HepG2 (cell line): ENCODE measurements around the gene SPI1. TPM values are rescaled to one million over a fixed set of nuclear protein-coding genes. Genes with fewer than 3 reads are reported as not detected.

ENCODE experiments used
- ATAC-seq: fragments of 200-7000 bp; cut with Tn5 transposase; 3 replicates; pipeline ENCODE4 v1.9.1; 2020; ENCODE audit warnings: mild to moderate bottlenecking, moderate library complexity
- BruUV-seq: library from RNA; stranded (reverse); fragments of 400-500 nt; replicated peaks from 2 replicates; lab custom pipeline; 2021; lab: Mats Ljungman, UMichigan
- CTCF ChIA-PET: fragments of 300-600 bp; formaldehyde crosslinking; extraction: SDS; loops from one replicate; lab custom pipeline; 2021; ENCODE audit warnings: low total read pairs, inconsistent platforms, low intra/inter-chr PET ratio; lab: Yijun Ruan, JAX
- POLR2A ChIA-PET: fragments of 350-600 bp; sonication (Branson Sonifier 250); formaldehyde crosslinking; loops from one replicate; lab custom pipeline; 2020; ENCODE audit warnings: antibody characterized with exemption, inconsistent platforms; lab: Yijun Ruan, JAX
- DNase-seq: peaks from one replicate; pipeline ENCODE4 v3.0.0-alpha.2; 2015; ENCODE audit warnings: low spot score
- FAIRE-seq: peaks from 3 replicates; lab custom pipeline; 2011; peaks lifted over from hg19 to GRCh38; lab: Jason Lieb, UNC
- H2AFZ ChIP-seq: one replicate; pipeline ENCODE4 v1.6.1; 2011; ENCODE audit warnings: low read length, inconsistent platforms
- H3K27ac ChIP-seq: fragments of 300-600 bp; 3 replicates; pipeline ENCODE4 v1.8.0; 2011; ENCODE audit warnings: mixed run types, mild to moderate bottlenecking, mixed read lengths, low read length, inconsistent platforms; ENCODE audit not compliant: insufficient read depth; ENCODE audit errors: extremely low read length
- H3K27me3 ChIP-seq, 2 experiments: fragments of 200-600 bp in 1 of 2; 2 replicates in 1 of 2; 3 replicates in 1 of 2; pipeline versions ENCODE4 v1.6.0 to v1.8.0; 2011; ENCODE audit warnings: low read length in 2 of 2, mild to moderate bottlenecking in 2 of 2, moderate library complexity in 2 of 2, inconsistent platforms in 1 of 2; ENCODE audit not compliant: insufficient read depth in 2 of 2, control insufficient read depth in 1 of 2
- H3K36me3 ChIP-seq, 2 experiments: fragments of 200-600 bp in 1 of 2; replicated peaks in 1 of 2; 2 replicates in 1 of 2; 3 replicates in 1 of 2; pipeline versions ENCODE4 v1.5.1 to v1.8.0; 2011; ENCODE audit warnings: low read length in 2 of 2, inconsistent platforms in 1 of 2; ENCODE audit not compliant: insufficient read depth in 2 of 2, control insufficient read depth in 1 of 2
- H3K4me1 ChIP-seq: 2 replicates; pipeline ENCODE4 v1.5.1; 2012; ENCODE audit warnings: low read length, inconsistent platforms; ENCODE audit not compliant: insufficient read depth
- H3K4me2 ChIP-seq: 2 replicates; pipeline ENCODE4 v1.6.0; 2011; ENCODE audit warnings: low read depth, low read length, inconsistent platforms
- H3K4me3 ChIP-seq, 3 experiments: fragments of 200-600 bp in 1 of 3; sonication (generic), shearing (Covaris generic) in 1 of 3; replicated peaks in 1 of 3; 2 replicates each; pipeline ENCODE4 v1.5.1; 2011 to 2016; ENCODE audit warnings: low read length in 3 of 3, inconsistent platforms in 2 of 3, low read depth in 2 of 3, mild to moderate bottlenecking in 2 of 3, control low read depth in 1 of 3, mixed read lengths in 1 of 3; ENCODE audit not compliant: insufficient read depth in 1 of 3
- H3K79me2 ChIP-seq: one replicate; pipeline ENCODE4 v1.6.1; 2011; ENCODE audit warnings: low read length, inconsistent platforms; ENCODE audit not compliant: insufficient read depth
- H3K9ac ChIP-seq: 2 replicates; pipeline ENCODE4 v1.6.0; 2011; ENCODE audit warnings: mild to moderate bottlenecking, low read depth, low read length, inconsistent platforms; ENCODE audit not compliant: insufficient read depth
- H3K9me3 ChIP-seq: 2 replicates; pipeline ENCODE4 v1.5.1; 2012; ENCODE audit warnings: mild to moderate bottlenecking, low read length
- H4K20me1 ChIP-seq: 2 replicates; pipeline ENCODE4 v1.6.0; 2011; ENCODE audit warnings: inconsistent platforms, mild to moderate bottlenecking, low read length, moderate library complexity; ENCODE audit not compliant: insufficient read depth
- ATF7-NPFF ChIP-seq: sonication (generic); formaldehyde crosslinking; IDR thresholded peaks from 2 replicates; pipeline ENCODE4 v1.8.1; 2023; ENCODE audit warnings: mild to moderate bottlenecking, low read depth, missing genetic modification reagents, moderate library complexity
- JUN ChIP-seq: sonication (generic); formaldehyde crosslinking; IDR thresholded peaks from 2 replicates; pipeline ENCODE4 v1.4.0; 2020; ENCODE audit warnings: mild to moderate bottlenecking, missing genetic modification reagents
- PBX2 ChIP-seq: IDR thresholded peaks from 2 replicates; pipeline ENCODE4 v1.6.1; 2016; ENCODE audit warnings: control low read depth
- SMC3 ChIP-seq: IDR thresholded peaks from 2 replicates; pipeline ENCODE4 v1.6.1; 2011; ENCODE audit warnings: low read length, improper control_type of control experiment
- SSRP1 ChIP-seq: IDR thresholded peaks from 2 replicates; pipeline ENCODE4 v1.6.1; 2016; ENCODE audit warnings: control low read depth
- XRCC5 ChIP-seq: fragments of 200-400 bp; formaldehyde crosslinking; optimal IDR thresholded peaks from 2 replicates; pipeline ENCODE3; 2017; ENCODE audit warnings: mild to moderate bottlenecking, low read length
- ZNF142 ChIP-seq: sonication (generic); formaldehyde crosslinking; IDR thresholded peaks from 2 replicates; pipeline ENCODE4 v1.4.0; 2020; ENCODE audit warnings: missing genetic modification reagents
- WGBS: methylation state at CpG from one replicate; pipeline ENCODE4 v1.1.6; 2017; ENCODE audit warnings: low lambda C conversion rate; 5-methylcytosine and 5-hydroxymethylcytosine counted together
- in situ Hi-C: cut with HindIII; loops from 2 replicates; pipeline ENCODE4 v1.10.0; 2017; ENCODE audit warnings: low pct_unique_long_range_greater_than_20kb; ENCODE audit not compliant: extremely low pct_ligation_motif_present
- intact Hi-C: fragments of 100-400 bp; cut with micrococcal nuclease; formaldehyde crosslinking; loops from one replicate; pipeline ENCODE4 v1.10.0; 2022; ENCODE audit not compliant: unreplicated experiment
- polyA plus RNA-seq, 8 experiments: library from polyadenylated mRNA; depleted of rRNA in 3 of 8; stranded (reverse) in 7 of 8; unstranded in 1 of 8; fragments of >200 nt; fragmentation: Illumina TruSeq in 4 of 8; extraction: Trizol in 4 of 8; gene quantifications; 2 replicates each; pipeline versions ENCODE4 v1.2.1 to v1.2.3, GENCODE V29; 2011 to 2016; ENCODE audit warnings: low read depth in 4 of 8, missing spikeins in 1 of 8, mixed read lengths in 1 of 8; ENCODE audit not compliant: insufficient read depth in 1 of 8
- total RNA-seq, 5 experiments: library from RNA; depleted of rRNA; stranded (reverse); fragments of >200 nt; fragmentation: Illumina TruSeq; extraction: Trizol; gene quantifications; 2 replicates each; pipeline ENCODE4 v1.2.3, GENCODE V29; 2016; ENCODE audit warnings: low read depth in 1 of 5
- TF ChIP-seq, protein P1 (sequence below): sonication (generic); formaldehyde crosslinking; IDR thresholded peaks from 2 replicates; pipeline ENCODE4 v1.8.1; 2023; ENCODE audit warnings: mild to moderate bottlenecking, moderate library complexity, missing genetic modification reagents
- TF ChIP-seq, protein P2 (sequence below): sonication (generic); formaldehyde crosslinking; IDR thresholded peaks from 2 replicates; pipeline ENCODE4 v1.5.0; 2020; ENCODE audit warnings: mild to moderate bottlenecking, missing genetic modification reagents, moderate library complexity
- TF ChIP-seq, protein P3 (sequence below): sonication (generic); formaldehyde crosslinking; IDR thresholded peaks from 2 replicates; pipeline ENCODE4 v1.5.0; 2020; ENCODE audit warnings: missing genetic modification reagents
- TF ChIP-seq, protein P4 (sequence below): sonication (generic); formaldehyde crosslinking; IDR thresholded peaks from 2 replicates; pipeline ENCODE4 v1.5.0; 2020; ENCODE audit warnings: mild to moderate bottlenecking, missing genetic modification reagents, borderline replicate concordance

The SPI1 gene
- total and polyA plus RNA-seq, 2 of the 13 experiments (the other 11 are each of a cell fraction or from before 2014, with no cell fraction given), result not detected

DNA sequence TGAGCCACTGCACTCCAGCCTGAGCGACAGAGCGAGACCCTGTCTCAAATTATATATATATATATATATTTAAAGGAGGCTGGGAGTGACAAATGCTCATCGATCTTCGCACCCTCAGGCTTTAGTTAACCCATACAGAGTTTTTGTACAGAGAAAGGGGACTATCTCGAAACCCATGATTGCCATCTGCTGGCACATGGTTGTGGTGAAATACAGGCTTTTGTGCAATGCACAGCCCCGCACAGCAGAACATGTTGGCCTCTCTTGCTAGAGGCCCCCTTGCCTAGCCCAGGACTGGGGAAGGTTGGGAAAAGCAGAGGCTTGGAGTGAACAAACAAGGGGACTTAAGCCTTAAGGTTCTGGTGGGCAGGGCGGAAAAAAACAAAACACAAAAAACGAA is 29.5 kb downstream of the SPI1 start:
- Histone ChIP-seq H3K27ac (no peak overlapping the region), H3K27me3 (peaks cover 7 to 69% of the 10 kb centered on the region in 2 experiments; a peak in 3 of 5 replicates), H3K79me2 (no peaks in the 10 kb centered on the region), H3K4me1 (peaks cover 45% of the 10 kb centered on the region), H3K9me3 (no peaks in the 10 kb centered on the region), H3K9ac (no peak overlapping the region), H2AFZ (peak overlapping the region; percentile 44), H4K20me1 (no peaks in the 10 kb centered on the region), H3K36me3 (no peaks in the 10 kb centered on the region), H3K4me2 (peak overlapping the region; percentile 44), H3K4me3 (peak overlapping the region in 1 of 3 experiments; percentile 10; a peak in 1 of 6 replicates)
- POLR2A ChIA-PET, result interaction anchor here (1.6 kb wide), 1 partner anchor 11 kb away, joined by 3 read pairs; no protein-coding TSS in a partner anchor
- 3% methylated on average over 4 of the region's 8 CpGs for WGBS
- CTCF ChIA-PET, result no interaction called here
- DNase-seq, result peak; percentile 53
- in situ Hi-C loops (no loop called here), intact Hi-C loops (no loop called here)
- FAIRE-seq, result peak; percentile 50
- no TSS peak for BruUV-seq
- peak; percentile 71 for ATAC-seq
- TF ChIP-seq SSRP1 (CRISPR knock-in tag), result no peak
- no peak for TF ChIP-seq ATF7-NPFF (CRISPR knock-in tag)
- TF ChIP-seq SMC3, result peak; percentile 39; the same call in 1 of the 2 replicates
- TF ChIP-seq JUN (CRISPR knock-in tag), result no peak
- TF ChIP-seq ZNF142 (CRISPR knock-in tag), result no peak
- TF ChIP-seq, protein P1, sequence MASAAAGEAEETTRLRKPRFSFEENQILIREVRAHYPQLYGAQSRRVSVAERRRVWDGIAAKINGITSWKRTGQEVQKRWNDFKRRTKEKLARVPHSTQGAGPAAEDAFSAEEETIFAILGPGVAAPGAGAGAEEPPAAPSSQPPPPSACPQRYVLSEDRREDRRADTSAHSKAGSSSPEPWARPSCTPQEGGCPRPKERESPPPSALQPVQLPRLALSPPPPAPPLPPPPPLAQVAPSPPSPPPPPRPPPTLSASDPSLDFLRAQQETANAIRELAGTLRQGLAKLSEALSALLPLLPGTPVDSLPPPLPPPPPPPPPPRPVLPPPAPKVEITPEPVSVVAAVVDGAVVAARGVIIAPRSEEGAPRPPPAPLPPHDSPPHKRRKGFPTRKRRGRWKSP (CRISPR knock-in tag), result no peak
- peak; percentile 28 for TF ChIP-seq XRCC5
- TF ChIP-seq PBX2, result no peak
- TF ChIP-seq, protein P2, sequence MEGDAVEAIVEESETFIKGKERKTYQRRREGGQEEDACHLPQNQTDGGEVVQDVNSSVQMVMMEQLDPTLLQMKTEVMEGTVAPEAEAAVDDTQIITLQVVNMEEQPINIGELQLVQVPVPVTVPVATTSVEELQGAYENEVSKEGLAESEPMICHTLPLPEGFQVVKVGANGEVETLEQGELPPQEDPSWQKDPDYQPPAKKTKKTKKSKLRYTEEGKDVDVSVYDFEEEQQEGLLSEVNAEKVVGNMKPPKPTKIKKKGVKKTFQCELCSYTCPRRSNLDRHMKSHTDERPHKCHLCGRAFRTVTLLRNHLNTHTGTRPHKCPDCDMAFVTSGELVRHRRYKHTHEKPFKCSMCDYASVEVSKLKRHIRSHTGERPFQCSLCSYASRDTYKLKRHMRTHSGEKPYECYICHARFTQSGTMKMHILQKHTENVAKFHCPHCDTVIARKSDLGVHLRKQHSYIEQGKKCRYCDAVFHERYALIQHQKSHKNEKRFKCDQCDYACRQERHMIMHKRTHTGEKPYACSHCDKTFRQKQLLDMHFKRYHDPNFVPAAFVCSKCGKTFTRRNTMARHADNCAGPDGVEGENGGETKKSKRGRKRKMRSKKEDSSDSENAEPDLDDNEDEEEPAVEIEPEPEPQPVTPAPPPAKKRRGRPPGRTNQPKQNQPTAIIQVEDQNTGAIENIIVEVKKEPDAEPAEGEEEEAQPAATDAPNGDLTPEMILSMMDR (CRISPR knock-in tag), result peak; percentile 74
- TF ChIP-seq, protein P3, sequence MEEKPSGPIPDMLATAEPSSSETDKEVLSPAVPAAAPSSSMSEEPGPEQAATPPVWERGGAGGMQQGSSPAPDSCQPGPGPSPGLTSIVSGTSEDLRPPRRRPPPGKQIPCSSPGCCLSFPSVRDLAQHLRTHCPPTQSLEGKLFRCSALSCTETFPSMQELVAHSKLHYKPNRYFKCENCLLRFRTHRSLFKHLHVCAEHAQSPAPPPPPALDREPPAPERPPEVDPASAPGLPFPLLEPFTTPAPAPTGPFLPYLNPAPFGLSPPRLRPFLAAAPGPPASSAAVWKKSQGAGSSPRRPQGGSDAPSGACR (CRISPR knock-in tag), result no peak
- TF ChIP-seq, protein P4, sequence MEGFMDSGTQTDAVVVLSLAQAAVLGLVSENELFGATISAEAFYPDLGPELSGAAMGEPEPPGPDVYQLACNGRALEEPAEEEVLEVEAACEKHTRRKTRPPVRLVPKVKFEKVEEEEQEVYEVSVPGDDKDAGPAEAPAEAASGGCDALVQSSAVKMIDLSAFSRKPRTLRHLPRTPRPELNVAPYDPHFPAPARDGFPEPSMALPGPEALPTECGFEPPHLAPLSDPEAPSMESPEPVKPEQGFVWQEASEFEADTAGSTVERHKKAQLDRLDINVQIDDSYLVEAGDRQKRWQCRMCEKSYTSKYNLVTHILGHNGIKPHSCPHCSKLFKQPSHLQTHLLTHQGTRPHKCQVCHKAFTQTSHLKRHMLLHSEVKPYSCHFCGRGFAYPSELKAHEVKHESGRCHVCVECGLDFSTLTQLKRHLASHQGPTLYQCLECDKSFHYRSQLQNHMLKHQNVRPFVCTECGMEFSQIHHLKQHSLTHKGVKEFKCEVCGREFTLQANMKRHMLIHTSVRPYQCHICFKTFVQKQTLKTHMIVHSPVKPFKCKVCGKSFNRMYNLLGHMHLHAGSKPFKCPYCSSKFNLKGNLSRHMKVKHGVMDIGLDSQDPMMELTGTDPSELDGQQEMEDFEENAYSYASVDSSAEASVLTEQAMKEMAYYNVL, result no peak
